Endothelial cell of hepatic sinusoid (primary cell): Measurements from ENCODE around the gene HSD17B14.
"Not testable (repeated sequence)": the region's sequence is repeated elsewhere in the genome, so short reads cannot be mapped to it uniquely, and the experiment has no call there.

ENCODE experiments used
- in situ Hi-C: cut with HindIII; loops from 2 replicates; pipeline ENCODE4 v1.10.0; 2017; ENCODE audit warnings: low sequenced_read_pairs

The HSD17B14 gene

DNA sequence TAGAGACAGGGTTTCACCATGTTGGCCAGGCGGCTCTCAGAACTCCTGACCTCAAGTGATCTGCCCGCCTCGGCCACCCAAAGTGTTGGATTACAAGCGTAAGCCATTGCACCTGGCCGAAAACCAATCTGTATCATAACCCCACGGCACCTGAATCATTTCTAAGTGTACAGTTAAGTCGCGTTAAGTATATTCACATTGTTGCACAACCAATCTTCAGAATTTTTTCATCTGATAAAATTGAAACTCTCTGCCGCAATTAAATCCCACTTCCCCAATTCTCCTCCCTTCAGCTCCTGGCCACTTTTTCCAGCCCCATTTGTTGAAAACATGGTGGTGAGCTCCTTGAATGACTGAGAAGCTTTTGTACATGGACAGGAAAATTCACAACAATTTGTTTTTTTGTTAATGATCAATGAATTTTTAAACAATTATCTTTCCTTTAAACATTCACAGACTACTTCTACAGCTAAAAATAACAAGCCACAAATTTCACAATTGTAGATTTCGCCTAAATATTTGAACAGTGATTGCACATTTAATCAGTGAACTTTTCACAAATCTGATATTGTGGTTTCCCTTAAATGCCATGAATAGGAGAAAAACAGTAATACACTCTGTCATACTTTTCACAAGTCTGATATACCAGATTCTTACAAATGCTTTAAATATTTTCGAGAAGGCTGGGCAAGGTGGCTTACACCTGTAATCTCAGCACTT, 67.1 kb downstream of the HSD17B14 start:
- in situ Hi-C loops: no loop called here

GRCh38 chr19:48768171-48768753, 68.0 kb downstream of the HSD17B14 start:
- in situ Hi-C loops: not testable (repeated sequence)

DNA sequence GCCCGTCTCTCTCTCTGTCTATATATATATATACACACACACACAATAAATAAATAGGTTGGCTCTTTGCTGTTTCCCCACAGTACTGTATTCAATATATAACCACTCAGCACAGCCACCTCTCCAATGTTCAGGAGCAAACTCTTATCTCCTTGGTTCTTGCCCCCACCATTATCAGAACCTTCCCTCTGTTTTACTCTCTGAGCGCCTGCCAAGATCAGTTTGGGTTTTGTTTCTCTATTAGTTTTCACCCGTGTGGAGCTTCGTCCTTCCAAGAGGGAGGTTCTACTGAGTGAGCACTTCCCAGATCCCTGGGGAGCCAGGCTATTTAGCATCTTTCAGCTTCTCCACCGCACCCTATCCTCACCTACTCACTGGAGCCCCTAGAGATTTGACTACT, 70.5 kb downstream of the HSD17B14 start:
- in situ Hi-C loops: not testable (repeated sequence)
